Activated B cell treated with CpG ODN at 0.5 μM for 24 hours (primary cell): ENCODE results near the gene SPEF1. TPM values are rescaled to one million over a fixed set of nuclear protein-coding genes. Genes with fewer than 3 reads are reported as not detected.

ENCODE experiments used
- ATAC-seq: fragments of 200-7000 bp; cut with Tn5 transposase; one replicate; pipeline ENCODE4 v1.10.0; 2021; ENCODE audit warnings: low read depth, mild to moderate bottlenecking, moderate library complexity
- CTCF ChIA-PET: fragments of 350-600 bp; sonication (Branson Sonifier 250); formaldehyde crosslinking; loops from one replicate; lab custom pipeline; 2021; ENCODE audit warnings: antibody characterized with exemption; lab: Charles Lee
- POLR2A ChIA-PET: fragments of 350-600 bp; sonication (Branson Sonifier 250); formaldehyde crosslinking; loops from one replicate; lab custom pipeline; 2021; ENCODE audit warnings: antibody characterized with exemption; lab: Charles Lee
- DNase-seq: peaks from one replicate; pipeline ENCODE4 v3.0.0; 2022
- H3K27ac Mint-ChIP-seq: one replicate; pipeline ENCODE4 v1.8.0; 2020; ENCODE audit warnings: mixed read lengths
- H3K27me3 Mint-ChIP-seq: one replicate; pipeline ENCODE4 v1.8.0; 2021; ENCODE audit warnings: mixed read lengths
- H3K36me3 Mint-ChIP-seq: one replicate; pipeline ENCODE4 v1.8.0; 2021; ENCODE audit warnings: low read depth, mixed read lengths
- H3K4me1 Mint-ChIP-seq: one replicate; pipeline ENCODE4 v1.8.0; 2021; ENCODE audit warnings: mixed read lengths
- H3K4me3 Mint-ChIP-seq: one replicate; pipeline ENCODE4 v1.8.0; 2020; ENCODE audit warnings: mild to moderate bottlenecking, mixed read lengths
- H3K9me3 Mint-ChIP-seq: one replicate; pipeline ENCODE4 v1.8.0; 2020; ENCODE audit warnings: mixed read lengths
- CTCF ChIP-seq: fragments of 200-600 bp; IDR thresholded peaks from one replicate; pipeline ENCODE4 v1.8.0; 2022; ENCODE audit warnings: antibody characterized with exemption, mild to moderate bottlenecking
- intact Hi-C: fragments of 100-400 bp; cut with micrococcal nuclease; formaldehyde crosslinking; loops from one replicate; pipeline ENCODE4 v1.15.1; 2024
- total RNA-seq: library from RNA; stranded (reverse); gene quantifications from 2 replicates; pipeline ENCODE4 v1.2.3, GENCODE V29; 2022

Gene SPEF1
- total RNA-seq, 1 donor from 2014 or later: not detected

GRCh38 chr20:3802524-3803239 is 21.4 kb upstream of the SPEF1 start:
- no peak for TF ChIP-seq CTCF
- intact Hi-C loops: no loop called here
- ATAC-seq (no peak), DNase-seq (no peak)
- H3K4me3 Mint-ChIP-seq: no peak overlapping the region
- no peaks in the 10 kb centered on the region for H3K27me3 Mint-ChIP-seq
- CTCF ChIA-PET: interaction anchor here (1.1 kb wide), 1 partner anchor 282 kb away, joined by 3 read pairs; no protein-coding TSS in a partner anchor
- peak overlapping the region; percentile 76 for H3K27ac Mint-ChIP-seq
- POLR2A ChIA-PET: interaction anchor here (0.5 kb wide), 1 partner anchor 8 kb away, joined by 3 read pairs; no protein-coding TSS in a partner anchor
- no peaks in the 10 kb centered on the region for H3K9me3 Mint-ChIP-seq
- peaks cover 60% of the 10 kb centered on the region for H3K4me1 Mint-ChIP-seq
- H3K36me3 Mint-ChIP-seq: peaks cover 51% of the 10 kb centered on the region

GRCh38 chr20:3801846-3802245 is 20.6 kb upstream of the SPEF1 start:
- TF ChIP-seq CTCF: no peak
- intact Hi-C loops: no loop called here
- no peaks in the 10 kb centered on the region for H3K9me3 Mint-ChIP-seq
- peaks cover 66% of the 10 kb centered on the region for H3K4me1 Mint-ChIP-seq
- ATAC-seq: no peak
- peaks cover 52% of the 10 kb centered on the region for H3K36me3 Mint-ChIP-seq
- no peaks in the 10 kb centered on the region for H3K27me3 Mint-ChIP-seq
- POLR2A ChIA-PET: no interaction called here
- H3K27ac Mint-ChIP-seq: no peak overlapping the region
- CTCF ChIA-PET: no interaction called here
- no peak overlapping the region for H3K4me3 Mint-ChIP-seq
- no peak for DNase-seq

GRCh38 chr20:3801299-3801698 is 20.1 kb upstream of the SPEF1 start:
- TF ChIP-seq CTCF: no peak
- Mint-ChIP-seq H3K27me3 (no peaks in the 10 kb centered on the region), H3K4me3 (no peak overlapping the region), H3K27ac (peak overlapping the region; percentile 93), H3K4me1 (peaks cover 69% of the 10 kb centered on the region), H3K9me3 (no peaks in the 10 kb centered on the region), H3K36me3 (peaks cover 50% of the 10 kb centered on the region)
- intact Hi-C loops: no loop called here
- CTCF ChIA-PET: interaction anchor here (2.7 kb wide), 1 partner anchor 18 kb away, joined by 12 read pairs; the partner anchor contains the start of gene AP5S1
- POLR2A ChIA-PET: interaction anchor here (0.7 to 2.5 kb wide), 2 partner anchors 14 to 19 kb away, joined by 3 to 17 read pairs; partner anchors contain the start of genes AP5S1 and CENPB
- no peak for DNase-seq
- no peak for ATAC-seq

- DNase-seq: no peak
- intact Hi-C loops: loop anchor here (1.0 kb wide), 1 partner anchor 10 kb away; no protein-coding TSS in a partner anchor
- Mint-ChIP-seq H3K4me3 (no peak overlapping the region), H3K27ac (peak overlapping the region; percentile 93), H3K27me3 (no peaks in the 10 kb centered on the region), H3K9me3 (no peaks in the 10 kb centered on the region), H3K36me3 (peaks cover 47% of the 10 kb centered on the region), H3K4me1 (peaks cover 69% of the 10 kb centered on the region)
- no peak for ATAC-seq
- CTCF ChIA-PET: interaction anchor here (2.7 kb wide), 1 partner anchor 19 kb away, joined by 12 read pairs; the partner anchor contains the start of gene AP5S1
- POLR2A ChIA-PET: interaction anchor here (0.7 to 2.9 kb wide), 3 partner anchors 14 to 20 kb away, joined by 3 to 17 read pairs (median 12); partner anchors contain the start of genes AP5S1 and CENPB
- no peak for TF ChIP-seq CTCF
Observed at GRCh38 chr20:3800878-3801260, 19.6 kb upstream of the SPEF1 start.
